ENCODE measurements around the gene C6orf136. TPM values are rescaled to one million over a fixed set of nuclear protein-coding genes. Genes with fewer than 3 reads are reported as not detected.
A peak's percentile ranks its signal among the peaks of the same experiment; 100 is the strongest.

C6orf136 gene
- total and polyA plus RNA-seq, 9 of the 15 experiments (the other 6 are each of a cell fraction or from before 2014, with no cell fraction given): 14.1 to 63.1 (median 18.4) TPM

- TF ChIP-seq IRF2 (CRISPR knock-in tag; IDR thresholded peaks at IDR 0.05) (no peak), NCOA1 (IDR thresholded peaks at IDR 0.05; ENCODE audit: low read depth) (no peak), CREBBP (IDR thresholded peaks at IDR 0.05; ENCODE audit: low read depth, low read length) (no peak), TCF7L2 (IDR thresholded peaks at IDR 0.05; ENCODE audit: low read depth, low read length) (no peak), SP1 (CRISPR knock-in tag; IDR thresholded peaks at IDR 0.05) (no peak), RCOR1 (IDR thresholded peaks at IDR 0.05; ENCODE audit: borderline replicate concordance in 1 of 2, low read depth in 2 of 2, low read length in 2 of 2) (no peak), ZZZ3 (IDR thresholded peaks at IDR 0.05) (no peak), NCOA4 (IDR thresholded peaks at IDR 0.05; ENCODE audit: partially characterized antibody) (no peak), CSDE1 (IDR thresholded peaks at IDR 0.05) (no peak), ZNF24 (IDR thresholded peaks at IDR 0.05) (no peak), ATF4 (CRISPR knock-in tag; IDR thresholded peaks at IDR 0.05) (no peak), RBM17 (IDR thresholded peaks at IDR 0.05; ENCODE audit: borderline replicate concordance, low read depth, low read length) (no peak), EWSR1 (IDR thresholded peaks at IDR 0.05; ENCODE audit: borderline replicate concordance, low read depth, partially characterized antibody) (no peak), ZNF445 (CRISPR knock-in tag; IDR thresholded peaks at IDR 0.05; ENCODE audit: low read depth) (no peak), TCF3 (CRISPR knock-in tag; IDR thresholded peaks at IDR 0.05) (no peak), MYNN (IDR thresholded peaks at IDR 0.05) (0 out of 2 replicates have a peak, but pooled peaks have one; percentile 13), MYNN (CRISPR knock-in tag; IDR thresholded peaks at IDR 0.05) (no peak)
- TF ChIP-seq, protein P1, sequence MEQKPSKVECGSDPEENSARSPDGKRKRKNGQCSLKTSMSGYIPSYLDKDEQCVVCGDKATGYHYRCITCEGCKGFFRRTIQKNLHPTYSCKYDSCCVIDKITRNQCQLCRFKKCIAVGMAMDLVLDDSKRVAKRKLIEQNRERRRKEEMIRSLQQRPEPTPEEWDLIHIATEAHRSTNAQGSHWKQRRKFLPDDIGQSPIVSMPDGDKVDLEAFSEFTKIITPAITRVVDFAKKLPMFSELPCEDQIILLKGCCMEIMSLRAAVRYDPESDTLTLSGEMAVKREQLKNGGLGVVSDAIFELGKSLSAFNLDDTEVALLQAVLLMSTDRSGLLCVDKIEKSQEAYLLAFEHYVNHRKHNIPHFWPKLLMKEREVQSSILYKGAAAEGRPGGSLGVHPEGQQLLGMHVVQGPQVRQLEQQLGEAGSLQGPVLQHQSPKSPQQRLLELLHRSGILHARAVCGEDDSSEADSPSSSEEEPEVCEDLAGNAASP (IDR thresholded peaks at IDR 0.05): no peak
- TF ChIP-seq, protein P2, sequence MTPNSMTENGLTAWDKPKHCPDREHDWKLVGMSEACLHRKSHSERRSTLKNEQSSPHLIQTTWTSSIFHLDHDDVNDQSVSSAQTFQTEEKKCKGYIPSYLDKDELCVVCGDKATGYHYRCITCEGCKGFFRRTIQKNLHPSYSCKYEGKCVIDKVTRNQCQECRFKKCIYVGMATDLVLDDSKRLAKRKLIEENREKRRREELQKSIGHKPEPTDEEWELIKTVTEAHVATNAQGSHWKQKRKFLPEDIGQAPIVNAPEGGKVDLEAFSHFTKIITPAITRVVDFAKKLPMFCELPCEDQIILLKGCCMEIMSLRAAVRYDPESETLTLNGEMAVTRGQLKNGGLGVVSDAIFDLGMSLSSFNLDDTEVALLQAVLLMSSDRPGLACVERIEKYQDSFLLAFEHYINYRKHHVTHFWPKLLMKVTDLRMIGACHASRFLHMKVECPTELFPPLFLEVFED (CRISPR knock-in tag; conservative IDR thresholded peaks at IDR 0.05): no peak
- TF ChIP-seq, protein P3, sequence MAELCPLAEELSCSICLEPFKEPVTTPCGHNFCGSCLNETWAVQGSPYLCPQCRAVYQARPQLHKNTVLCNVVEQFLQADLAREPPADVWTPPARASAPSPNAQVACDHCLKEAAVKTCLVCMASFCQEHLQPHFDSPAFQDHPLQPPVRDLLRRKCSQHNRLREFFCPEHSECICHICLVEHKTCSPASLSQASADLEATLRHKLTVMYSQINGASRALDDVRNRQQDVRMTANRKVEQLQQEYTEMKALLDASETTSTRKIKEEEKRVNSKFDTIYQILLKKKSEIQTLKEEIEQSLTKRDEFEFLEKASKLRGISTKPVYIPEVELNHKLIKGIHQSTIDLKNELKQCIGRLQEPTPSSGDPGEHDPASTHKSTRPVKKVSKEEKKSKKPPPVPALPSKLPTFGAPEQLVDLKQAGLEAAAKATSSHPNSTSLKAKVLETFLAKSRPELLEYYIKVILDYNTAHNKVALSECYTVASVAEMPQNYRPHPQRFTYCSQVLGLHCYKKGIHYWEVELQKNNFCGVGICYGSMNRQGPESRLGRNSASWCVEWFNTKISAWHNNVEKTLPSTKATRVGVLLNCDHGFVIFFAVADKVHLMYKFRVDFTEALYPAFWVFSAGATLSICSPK (IDR thresholded peaks at IDR 0.05; ENCODE audit: borderline replicate concordance): no peak
- TF ChIP-seq, protein P4, sequence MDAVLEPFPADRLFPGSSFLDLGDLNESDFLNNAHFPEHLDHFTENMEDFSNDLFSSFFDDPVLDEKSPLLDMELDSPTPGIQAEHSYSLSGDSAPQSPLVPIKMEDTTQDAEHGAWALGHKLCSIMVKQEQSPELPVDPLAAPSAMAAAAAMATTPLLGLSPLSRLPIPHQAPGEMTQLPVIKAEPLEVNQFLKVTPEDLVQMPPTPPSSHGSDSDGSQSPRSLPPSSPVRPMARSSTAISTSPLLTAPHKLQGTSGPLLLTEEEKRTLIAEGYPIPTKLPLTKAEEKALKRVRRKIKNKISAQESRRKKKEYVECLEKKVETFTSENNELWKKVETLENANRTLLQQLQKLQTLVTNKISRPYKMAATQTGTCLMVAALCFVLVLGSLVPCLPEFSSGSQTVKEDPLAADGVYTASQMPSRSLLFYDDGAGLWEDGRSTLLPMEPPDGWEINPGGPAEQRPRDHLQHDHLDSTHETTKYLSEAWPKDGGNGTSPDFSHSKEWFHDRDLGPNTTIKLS (IDR thresholded peaks at IDR 0.05; ENCODE audit: borderline replicate concordance, low read depth): no peak
- TF ChIP-seq, protein P5, sequence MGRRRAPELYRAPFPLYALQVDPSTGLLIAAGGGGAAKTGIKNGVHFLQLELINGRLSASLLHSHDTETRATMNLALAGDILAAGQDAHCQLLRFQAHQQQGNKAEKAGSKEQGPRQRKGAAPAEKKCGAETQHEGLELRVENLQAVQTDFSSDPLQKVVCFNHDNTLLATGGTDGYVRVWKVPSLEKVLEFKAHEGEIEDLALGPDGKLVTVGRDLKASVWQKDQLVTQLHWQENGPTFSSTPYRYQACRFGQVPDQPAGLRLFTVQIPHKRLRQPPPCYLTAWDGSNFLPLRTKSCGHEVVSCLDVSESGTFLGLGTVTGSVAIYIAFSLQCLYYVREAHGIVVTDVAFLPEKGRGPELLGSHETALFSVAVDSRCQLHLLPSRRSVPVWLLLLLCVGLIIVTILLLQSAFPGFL (CRISPR knock-in tag; IDR thresholded peaks at IDR 0.05): no peak
These were observed 34.2 kb upstream of the C6orf136 start (continued) for GRCh38 chr6:30612687-30613248.

Measured in K562 (cell line).